Fibroblast of lung (primary cell): ENCODE data around the gene ARL16. TPM values are rescaled to one million over a fixed set of nuclear protein-coding genes. Genes with fewer than 3 reads are reported as not detected.

Source experiments
- DNase-seq, 2 donors: peaks; one replicate each; pipeline versions ENCODE4 v3.0.0 to v3.0.0-alpha.2; 2010; ENCODE audit warnings: low read depth in 2 of 2
- H2AFZ ChIP-seq: 2 replicates; pipeline ENCODE4 v1.5.1; 2012; ENCODE audit warnings: low read length, control low read depth, inconsistent platforms
- H3K27ac ChIP-seq: 2 replicates; pipeline ENCODE4 v1.5.1; 2011; ENCODE audit warnings: low read length, control low read depth; ENCODE audit not compliant: insufficient read depth
- H3K27me3 ChIP-seq: 2 replicates; pipeline ENCODE4 v1.5.1; 2011; ENCODE audit warnings: mild to moderate bottlenecking, low read length; ENCODE audit not compliant: control insufficient read depth, insufficient read depth
- H3K36me3 ChIP-seq: 2 replicates; pipeline ENCODE4 v1.5.1; 2011; ENCODE audit warnings: low read length; ENCODE audit not compliant: control insufficient read depth, insufficient read depth
- H3K4me1 ChIP-seq: 2 replicates; pipeline ENCODE4 v1.5.1; 2011; ENCODE audit warnings: low read length; ENCODE audit not compliant: control insufficient read depth, insufficient read depth; ENCODE audit errors: extremely low read depth
- H3K4me2 ChIP-seq: 2 replicates; pipeline ENCODE4 v1.5.1; 2011; ENCODE audit warnings: low read length, control low read depth; ENCODE audit not compliant: insufficient read depth; ENCODE audit errors: extremely low read depth
- H3K4me3 ChIP-seq, 4 experiments: fragments of 200-600 bp in 1 of 4; sonication (generic) in 1 of 4; replicated peaks in 1 of 4; 2 replicates each; pipeline ENCODE4 v1.5.1; 2011 to 2016; ENCODE audit warnings: low read length in 4 of 4, low read depth in 3 of 4, mild to moderate bottlenecking in 3 of 4, control low read depth in 2 of 4, inconsistent platforms in 1 of 4, mixed read lengths in 1 of 4; ENCODE audit not compliant: insufficient read depth in 1 of 4; ENCODE audit errors: control extremely low read depth in 1 of 4
- H3K79me2 ChIP-seq: 2 replicates; pipeline ENCODE4 v1.5.1; 2012; ENCODE audit warnings: mild to moderate bottlenecking, low read length, inconsistent platforms; ENCODE audit not compliant: control insufficient read depth, insufficient read depth
- H3K9ac ChIP-seq: 2 replicates; pipeline ENCODE4 v1.5.1; 2011; ENCODE audit warnings: mild to moderate bottlenecking, low read length, control low read depth; ENCODE audit not compliant: insufficient read depth
- H3K9me3 ChIP-seq: 2 replicates; pipeline ENCODE4 v1.5.1; 2012; ENCODE audit warnings: low read depth, low read length; ENCODE audit not compliant: control insufficient read depth, insufficient read depth
- H4K20me1 ChIP-seq: 2 replicates; pipeline ENCODE4 v1.5.1; 2011; ENCODE audit warnings: low read length; ENCODE audit not compliant: control insufficient read depth, insufficient read depth; ENCODE audit errors: extremely low read depth
- CTCF ChIP-seq, 2 donors: IDR thresholded peaks in 1 of 2; conservative IDR thresholded peaks in 1 of 2; 1 replicate in 1 of 2; 2 replicates in 1 of 2; pipeline ENCODE4 v1.5.1; 2011 to 2012; ENCODE audit warnings: low read length in 2 of 2, control low read depth in 1 of 2, inconsistent platforms in 1 of 2, low read depth in 1 of 2, mild to moderate bottlenecking in 1 of 2
- EZH2 ChIP-seq: IDR thresholded peaks from 2 replicates; pipeline ENCODE4 v1.5.1; 2012; ENCODE audit warnings: low read length, control low read depth, mild to moderate bottlenecking; ENCODE audit errors: missing control alignments
- polyA plus RNA-seq, 2 donors: library from polyadenylated mRNA; depleted of rRNA in 1 of 2; stranded (reverse) in 1 of 2; unstranded in 1 of 2; fragments of >200 nt; gene quantifications; 2 replicates each; pipeline ENCODE4 v1.2.1, GENCODE V29; 2011 to 2012; ENCODE audit warnings: missing spikeins in 1 of 2
- total RNA-seq: library from RNA; depleted of rRNA; stranded (reverse); fragments of >200 nt; gene quantifications from 2 replicates; pipeline ENCODE4 v1.2.1, GENCODE V29; 2014

Gene ARL16
- total and polyA plus RNA-seq, 2 donors (not counting 1 experiment from before 2014, with no cell fraction given) = 28.1 to 35.8 TPM

DNA sequence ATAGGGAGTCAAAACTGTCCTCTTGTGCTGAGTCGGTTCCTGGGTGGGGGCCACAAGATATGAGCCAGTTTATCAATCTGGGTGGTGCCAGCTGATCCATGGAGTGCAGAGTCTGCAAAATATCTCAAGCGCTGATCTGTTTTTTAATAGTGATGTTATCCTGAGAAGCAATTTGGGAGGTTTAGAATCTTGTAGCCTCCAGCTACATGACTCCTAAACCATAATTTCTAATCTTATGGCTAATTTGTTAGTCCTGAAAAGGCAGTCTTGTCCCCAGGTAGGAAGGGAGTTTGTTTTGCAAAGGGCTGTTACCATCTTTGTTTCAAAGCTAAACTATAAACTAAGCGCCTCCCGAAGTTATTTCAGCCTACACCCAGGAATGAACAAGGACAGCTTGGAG lies 44.9 kb downstream of the ARL16 start:
- Histone ChIP-seq H3K79me2 (peaks cover 29% of the 10 kb centered on the region), H3K27me3 (no peaks in the 10 kb centered on the region), H3K9ac (no peak overlapping the region), H3K36me3 (no peaks in the 10 kb centered on the region), H3K4me1 (peaks cover 5% of the 10 kb centered on the region), H4K20me1 (no peaks in the 10 kb centered on the region), H3K27ac (no peak overlapping the region), H3K4me2 (no peak overlapping the region), H3K4me3 (no peak overlapping the region), H3K9me3 (no peaks in the 10 kb centered on the region), H2AFZ (no peak overlapping the region)
- no peak for TF ChIP-seq CTCF (conservative IDR thresholded peaks at IDR 0.05 in 1 of 2, IDR thresholded peaks at IDR 0.05 in 1 of 2; ENCODE audit: low read depth in 1 of 2, low read length in 2 of 2)
- no peak for TF ChIP-seq EZH2
- DNase-seq = no peak

DNA sequence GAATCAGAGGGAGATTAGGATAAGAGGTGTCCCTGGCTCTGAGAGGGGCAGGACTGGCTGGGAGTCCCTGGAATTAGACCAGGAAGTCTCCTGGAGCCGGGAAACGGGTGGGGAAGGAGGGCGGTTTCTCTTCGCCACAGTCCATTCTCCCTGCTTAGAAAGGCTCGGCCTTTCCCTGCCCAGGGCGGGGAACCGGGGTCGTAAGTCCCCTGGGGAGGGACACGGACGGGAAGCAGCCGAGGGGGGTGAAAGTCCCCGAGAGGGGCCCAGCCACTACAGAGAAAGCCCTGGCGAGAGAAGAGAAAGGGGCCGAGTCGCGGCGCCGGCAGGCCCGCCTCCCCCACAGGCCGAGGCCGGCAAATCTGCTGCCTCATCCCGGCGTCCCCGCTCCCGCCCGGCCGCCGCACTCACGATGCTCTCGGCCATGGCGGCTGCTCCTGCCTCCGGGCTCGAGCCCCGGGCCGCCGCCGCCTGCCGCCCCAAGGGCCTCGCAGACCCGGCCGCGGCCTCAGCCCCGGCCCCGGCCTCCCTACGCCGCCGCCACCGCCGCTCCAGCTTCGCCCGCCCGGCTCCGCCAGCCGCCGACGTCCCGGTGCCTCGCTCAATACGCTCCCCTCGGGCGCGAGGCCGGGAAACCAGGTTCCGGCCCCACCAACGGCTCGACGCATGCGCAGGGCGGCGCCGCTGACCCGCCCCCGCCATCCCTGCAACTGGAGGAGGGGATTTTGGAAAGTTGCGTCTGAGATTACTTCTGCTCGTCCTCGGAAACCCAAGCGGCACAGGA lies 46.9 kb downstream of the ARL16 start, which contains the start of the genes NPLOC4 and TSPAN10:
Gene NPLOC4, minus strand, starts transcription at position 608 of the 784 bp plus-strand sequence. Its CDS starts 182 bp downstream, at position 426.
Gene TSPAN10, plus strand, starts transcription at position 692 of the 784 bp plus-strand sequence. CDS start 5,217 bp downstream, outside the sequence.
- H3K27ac ChIP-seq = peak within 1 kb of the TSS; percentile 95
- TF ChIP-seq CTCF (conservative IDR thresholded peaks at IDR 0.05 in 1 of 2, IDR thresholded peaks at IDR 0.05 in 1 of 2; ENCODE audit: low read depth in 1 of 2, low read length in 2 of 2) (no peak), EZH2 (no peak)
- H3K9ac ChIP-seq = peak within 1 kb of the TSS; percentile 91
- H3K27me3 ChIP-seq = no peaks in the 10 kb centered on the region
- H4K20me1 ChIP-seq = no peaks in the 10 kb centered on the region
- H3K9me3 ChIP-seq = no peaks in the 10 kb centered on the region
- peak within 1 kb of the TSS; percentile 91 for H2AFZ ChIP-seq
- peaks cover 47% of the 10 kb centered on the region for H3K79me2 ChIP-seq
- DNase-seq = peak; percentile 75 to 83
- H3K36me3 ChIP-seq = no peaks in the 10 kb centered on the region
- peaks cover 4% of the 10 kb centered on the region for H3K4me1 ChIP-seq
- H3K4me3 ChIP-seq = peak within 1 kb of the TSS; percentile 59 to 92 (median 81)
- H3K4me2 ChIP-seq = peak within 1 kb of the TSS; percentile 90

GRCh38 chr17:81635973-81636504 lies 47.6 kb downstream of the ARL16 start:
- peak overlapping the region; percentile 95 for H3K27ac ChIP-seq
- H3K79me2 ChIP-seq = peaks cover 51% of the 10 kb centered on the region
- peak in 1 of 2 donors; percentile 67 for DNase-seq
- no peaks in the 10 kb centered on the region for H3K9me3 ChIP-seq
- TF ChIP-seq EZH2 = no peak
- TF ChIP-seq CTCF (conservative IDR thresholded peaks at IDR 0.05 in 1 of 2, IDR thresholded peaks at IDR 0.05 in 1 of 2; ENCODE audit: low read depth in 1 of 2, low read length in 2 of 2) = no peak
- no peaks in the 10 kb centered on the region for H3K27me3 ChIP-seq
- H3K4me2 ChIP-seq = peak overlapping the region; percentile 85
- no peak overlapping the region for H2AFZ ChIP-seq
- H3K4me1 ChIP-seq = peaks cover 4% of the 10 kb centered on the region
- peaks cover 2% of the 10 kb centered on the region for H3K36me3 ChIP-seq
- H4K20me1 ChIP-seq = no peaks in the 10 kb centered on the region
- H3K4me3 ChIP-seq = peak overlapping the region; percentile 59 to 88 (median 81)
- peak overlapping the region; percentile 91 for H3K9ac ChIP-seq
